K562 (cell line): ENCODE measurements around the gene IQCE. TPM values are rescaled to one million over a fixed set of nuclear protein-coding genes. Genes with fewer than 3 reads are reported as not detected.

Experiments used
- ATF2 ChIP-seq: sonication (generic); formaldehyde crosslinking; IDR thresholded peaks from 2 replicates; pipeline ENCODE4 v1.8.1; 2022; ENCODE audit warnings: missing genetic modification reagents
- BACH1 ChIP-seq: fragments of 200-800 bp; sonication (Bioruptor generic); IDR thresholded peaks from 2 replicates; pipeline ENCODE4 v1.6.1; 2016; ENCODE audit warnings: missing genetic modification characterization, missing compliant biosample characterization
- CBX5 ChIP-seq: IDR thresholded peaks from 2 replicates; pipeline ENCODE4 v1.6.1; 2014; ENCODE audit warnings: low read depth, borderline replicate concordance
- CC2D1A ChIP-seq: fragments of 450-650 bp; IDR thresholded peaks from 2 replicates; pipeline ENCODE4 v1.6.1; 2017; ENCODE audit warnings: mild to moderate bottlenecking
- EWSR1 ChIP-seq: fragments of 450-650 bp; IDR thresholded peaks from 2 replicates; pipeline ENCODE4 v1.6.1; 2018; ENCODE audit warnings: borderline replicate concordance, mild to moderate bottlenecking, low read depth, moderate library complexity; ENCODE audit not compliant: partially characterized antibody
- FOSL1 ChIP-seq: fragments of 200-800 bp; sonication (Bioruptor generic); conservative IDR thresholded peaks from 2 replicates; pipeline ENCODE4 v1.6.1; 2016; ENCODE audit warnings: missing genetic modification characterization, missing compliant biosample characterization
- HDAC2 ChIP-seq: fragments of 450-650 bp; IDR thresholded peaks from 2 replicates; pipeline ENCODE4 v1.6.1; 2016; ENCODE audit warnings: mild to moderate bottlenecking
- HNRNPUL1 ChIP-seq: fragments of 200-400 bp; formaldehyde crosslinking; IDR thresholded peaks from 2 replicates; pipeline ENCODE4 v1.6.1; 2017; ENCODE audit warnings: low read length
- KHSRP ChIP-seq: fragments of 450-650 bp; IDR thresholded peaks from 2 replicates; pipeline ENCODE4 v1.6.1; 2017
- MEIS2 ChIP-seq: fragments of 450-650 bp; IDR thresholded peaks from 2 replicates; pipeline ENCODE4 v1.6.1; 2014; ENCODE audit warnings: mild to moderate bottlenecking; ENCODE audit not compliant: partially characterized antibody
- MYBL2 ChIP-seq, 2 experiments: fragments of 450-650 bp in 1 of 2; sonication (generic) in 1 of 2; formaldehyde crosslinking in 1 of 2; IDR thresholded peaks; 2 replicates each; pipeline versions ENCODE4 v1.6.1 to v1.8.1; 2017 to 2022; ENCODE audit warnings: borderline replicate concordance in 1 of 2, inconsistent platforms in 1 of 2, low read depth in 1 of 2, mild to moderate bottlenecking in 1 of 2, missing genetic modification reagents in 1 of 2, moderate library complexity in 1 of 2
- MYNN ChIP-seq, 2 experiments: sonication (generic); formaldehyde crosslinking in 1 of 2; IDR thresholded peaks; 2 replicates each; pipeline versions ENCODE4 v1.5.0 to v1.6.1; 2016 to 2020; ENCODE audit warnings: antibody characterized with exemption in 1 of 2, missing genetic modification reagents in 1 of 2
- NFE2 ChIP-seq: IDR thresholded peaks from 2 replicates; pipeline ENCODE4 v1.6.1; 2014; ENCODE audit warnings: antibody characterized with exemption, low read depth
- RNF2 ChIP-seq: sonication (generic); IDR thresholded peaks from 2 replicates; pipeline ENCODE4 v1.6.1; 2016
- SMARCC2 ChIP-seq: fragments of 450-650 bp; IDR thresholded peaks from 2 replicates; pipeline ENCODE4 v1.6.1; 2017; ENCODE audit warnings: antibody characterized with exemption, moderate library complexity, mild to moderate bottlenecking, low read depth
- TARDBP ChIP-seq: fragments of 450-650 bp; IDR thresholded peaks from 2 replicates; pipeline ENCODE4 v1.6.1; 2016
- ZBTB34 ChIP-seq: fragments of 250-450 bp; sonication (Bioruptor Pico); IDR thresholded peaks from 2 replicates; pipeline ENCODE4 v1.8.0; 2021; ENCODE audit warnings: mild to moderate bottlenecking, moderate library complexity
- ZNF232 ChIP-seq: sonication (generic); formaldehyde crosslinking; IDR thresholded peaks from 2 replicates; pipeline ENCODE4 v1.8.0; 2022; ENCODE audit warnings: mild to moderate bottlenecking, missing genetic modification reagents
- ZNF507 ChIP-seq: conservative IDR thresholded peaks from 2 replicates; pipeline ENCODE4 v1.6.1; 2017; ENCODE audit warnings: missing genetic modification characterization, missing compliant biosample characterization
- polyA plus RNA-seq, 8 experiments: library from polyadenylated mRNA; depleted of rRNA in 4 of 8; stranded (reverse) in 5 of 8; unstranded in 3 of 8; fragments of >200 nt; fragmentation: Nextera tagmentation in 2 of 8; fragmentation: Illumina TruSeq in 1 of 8; extraction: Ambion mirVana in 2 of 8; extraction: Trizol in 1 of 8; gene quantifications; 2 replicates each; pipeline versions ENCODE4 v1.2.1 to v1.2.3, GENCODE V29; 2011 to 2014; ENCODE audit warnings: inconsistent platforms in 1 of 8, missing spikeins in 1 of 8
- total RNA-seq, 7 experiments: library from RNA; depleted of rRNA in 6 of 7; stranded (reverse); fragments of >200 nt in 6 of 7; fragmentation: Illumina TruSeq in 2 of 7; extraction: Trizol in 2 of 7; gene quantifications; 2 replicates each; pipeline versions ENCODE4 v1.2.1 to v1.2.3, GENCODE V29; 2011 to 2021; ENCODE audit warnings: low replicate concordance in 1 of 7
- TF ChIP-seq, protein P1 (sequence below): sonication (generic); formaldehyde crosslinking; IDR thresholded peaks from 2 replicates; pipeline ENCODE4 v1.8.0; 2022; ENCODE audit warnings: missing genetic modification reagents, mild to moderate bottlenecking, borderline replicate concordance
- TF ChIP-seq, protein P2 (sequence below): fragments of 450-650 bp; formaldehyde crosslinking; IDR thresholded peaks from 2 replicates; pipeline ENCODE4 v1.4.0; 2020; ENCODE audit warnings: mild to moderate bottlenecking, moderate library complexity
- TF ChIP-seq, protein P3 (sequence below), 2 experiments: fragments of 450-650 bp; IDR thresholded peaks; 2 replicates each; pipeline ENCODE4 v1.6.1; 2016

Gene IQCE
- total and polyA plus RNA-seq, 9 of the 15 experiments (the other 6 are each of a cell fraction or from before 2014, with no cell fraction given) = 0.18 to 8.5 (median 4.2) TPM

GRCh38 chr7:2530071-2530987 is 28.4 kb upstream of the IQCE start (continued):
- TF ChIP-seq, protein P1, sequence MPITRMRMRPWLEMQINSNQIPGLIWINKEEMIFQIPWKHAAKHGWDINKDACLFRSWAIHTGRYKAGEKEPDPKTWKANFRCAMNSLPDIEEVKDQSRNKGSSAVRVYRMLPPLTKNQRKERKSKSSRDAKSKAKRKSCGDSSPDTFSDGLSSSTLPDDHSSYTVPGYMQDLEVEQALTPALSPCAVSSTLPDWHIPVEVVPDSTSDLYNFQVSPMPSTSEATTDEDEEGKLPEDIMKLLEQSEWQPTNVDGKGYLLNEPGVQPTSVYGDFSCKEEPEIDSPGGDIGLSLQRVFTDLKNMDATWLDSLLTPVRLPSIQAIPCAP = no peak
- no peak for TF ChIP-seq BACH1 (tag)
- TF ChIP-seq ZNF507 (tag) = no peak
- no peak for TF ChIP-seq CC2D1A
- peak; percentile 94 for TF ChIP-seq FOSL1
- no peak for TF ChIP-seq ZBTB34
- no peak for TF ChIP-seq HDAC2
- no peak for TF ChIP-seq ATF2
- no peak for TF ChIP-seq MYBL2 (IDR thresholded peaks at IDR 0.05; ENCODE audit: low read depth)
- no peak for TF ChIP-seq MYBL2 (CRISPR knock-in tag; IDR thresholded peaks at IDR 0.05; ENCODE audit: borderline replicate concordance)
- no peak for TF ChIP-seq NFE2
- TF ChIP-seq MYNN (IDR thresholded peaks at IDR 0.05) = peak; percentile 76
- TF ChIP-seq MYNN (CRISPR knock-in tag; IDR thresholded peaks at IDR 0.05) = no peak
- no peak for TF ChIP-seq MEIS2
- TF ChIP-seq TARDBP = no peak
- TF ChIP-seq SMARCC2 = peak; percentile 66; the same call in 1 of the 2 replicates
- no peak for TF ChIP-seq EWSR1
- no peak for TF ChIP-seq KHSRP
- TF ChIP-seq ZNF232 = no peak
- no peak for TF ChIP-seq CBX5
- no peak for TF ChIP-seq HNRNPUL1
- TF ChIP-seq, protein P2, sequence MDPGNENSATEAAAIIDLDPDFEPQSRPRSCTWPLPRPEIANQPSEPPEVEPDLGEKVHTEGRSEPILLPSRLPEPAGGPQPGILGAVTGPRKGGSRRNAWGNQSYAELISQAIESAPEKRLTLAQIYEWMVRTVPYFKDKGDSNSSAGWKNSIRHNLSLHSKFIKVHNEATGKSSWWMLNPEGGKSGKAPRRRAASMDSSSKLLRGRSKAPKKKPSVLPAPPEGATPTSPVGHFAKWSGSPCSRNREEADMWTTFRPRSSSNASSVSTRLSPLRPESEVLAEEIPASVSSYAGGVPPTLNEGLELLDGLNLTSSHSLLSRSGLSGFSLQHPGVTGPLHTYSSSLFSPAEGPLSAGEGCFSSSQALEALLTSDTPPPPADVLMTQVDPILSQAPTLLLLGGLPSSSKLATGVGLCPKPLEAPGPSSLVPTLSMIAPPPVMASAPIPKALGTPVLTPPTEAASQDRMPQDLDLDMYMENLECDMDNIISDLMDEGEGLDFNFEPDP = no peak
- TF ChIP-seq RNF2 = no peak
- TF ChIP-seq, protein P3, sequence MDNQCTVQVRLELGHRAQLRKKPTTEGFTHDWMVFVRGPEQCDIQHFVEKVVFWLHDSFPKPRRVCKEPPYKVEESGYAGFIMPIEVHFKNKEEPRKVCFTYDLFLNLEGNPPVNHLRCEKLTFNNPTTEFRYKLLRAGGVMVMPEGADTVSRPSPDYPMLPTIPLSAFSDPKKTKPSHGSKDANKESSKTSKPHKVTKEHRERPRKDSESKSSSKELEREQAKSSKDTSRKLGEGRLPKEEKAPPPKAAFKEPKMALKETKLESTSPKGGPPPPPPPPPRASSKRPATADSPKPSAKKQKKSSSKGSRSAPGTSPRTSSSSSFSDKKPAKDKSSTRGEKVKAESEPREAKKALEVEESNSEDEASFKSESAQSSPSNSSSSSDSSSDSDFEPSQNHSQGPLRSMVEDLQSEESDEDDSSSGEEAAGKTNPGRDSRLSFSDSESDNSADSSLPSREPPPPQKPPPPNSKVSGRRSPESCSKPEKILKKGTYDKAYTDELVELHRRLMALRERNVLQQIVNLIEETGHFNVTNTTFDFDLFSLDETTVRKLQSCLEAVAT (IDR thresholded peaks at IDR 0.05) = no peak
